HG03460 (cell line): Measurements from ENCODE around the gene POLH.
A peak's percentile ranks its signal among the peaks of the same experiment; 100 is the strongest.
"Not testable (repeated sequence)": the region's sequence is repeated elsewhere in the genome, so short reads cannot be mapped to it uniquely, and the experiment has no call there.

Experiments used
- ATAC-seq: cut with Tn5 transposase; IDR thresholded peaks from one replicate; pipeline ENCODE4 v1.9.1; 2021; ENCODE audit not compliant: unreplicated experiment

Gene POLH

DNA sequence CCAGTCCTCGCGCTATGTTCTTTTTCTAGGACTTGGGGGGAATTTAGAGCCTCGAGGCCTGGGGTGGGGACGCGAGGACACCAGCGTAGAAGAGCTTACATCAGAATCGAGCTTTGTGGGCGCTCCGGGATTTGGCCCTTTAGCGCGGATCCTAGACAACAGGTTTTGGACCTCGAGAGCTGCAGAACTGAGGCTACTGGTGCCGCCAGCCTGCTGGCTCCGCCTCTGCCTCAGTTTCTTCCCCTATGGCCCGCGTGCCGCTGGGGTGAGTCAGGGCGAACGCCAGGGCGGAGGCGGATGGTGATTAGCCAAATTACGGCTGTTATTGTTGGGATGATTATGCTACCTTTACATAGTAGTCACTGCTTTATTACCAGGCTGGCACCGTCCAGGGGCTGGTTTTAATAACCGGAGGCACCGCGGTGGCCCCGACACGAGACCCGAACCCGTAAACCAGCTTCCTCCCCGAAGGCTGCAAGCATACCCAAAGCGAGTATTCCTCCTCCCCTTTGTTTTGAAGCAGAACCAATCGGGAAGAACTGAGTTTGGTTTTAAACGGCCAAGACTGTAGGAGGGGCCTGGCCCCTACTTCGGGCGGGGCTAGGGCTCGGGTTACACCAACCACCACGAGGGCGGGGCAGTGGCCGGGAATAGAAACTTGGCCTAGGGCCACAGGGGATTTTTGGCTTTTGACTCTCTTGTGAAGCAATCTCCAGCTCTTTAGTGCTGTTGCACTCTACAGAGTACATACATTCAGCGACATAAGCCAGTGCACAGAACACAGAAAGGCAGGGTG is 53.7 kb downstream of the POLH start:
- ATAC-seq, result peak; percentile 63

- ATAC-seq, result no peak
Measured at GRCh38 chr6:43630980-43631619, 55.1 kb downstream of the POLH start.

GRCh38 chr6:43633002-43633401 is 57.0 kb downstream of the POLH start:
- not testable (repeated sequence) for ATAC-seq

GRCh38 chr6:43634702-43635303 is 58.8 kb downstream of the POLH start:
- ATAC-seq, result no peak

DNA sequence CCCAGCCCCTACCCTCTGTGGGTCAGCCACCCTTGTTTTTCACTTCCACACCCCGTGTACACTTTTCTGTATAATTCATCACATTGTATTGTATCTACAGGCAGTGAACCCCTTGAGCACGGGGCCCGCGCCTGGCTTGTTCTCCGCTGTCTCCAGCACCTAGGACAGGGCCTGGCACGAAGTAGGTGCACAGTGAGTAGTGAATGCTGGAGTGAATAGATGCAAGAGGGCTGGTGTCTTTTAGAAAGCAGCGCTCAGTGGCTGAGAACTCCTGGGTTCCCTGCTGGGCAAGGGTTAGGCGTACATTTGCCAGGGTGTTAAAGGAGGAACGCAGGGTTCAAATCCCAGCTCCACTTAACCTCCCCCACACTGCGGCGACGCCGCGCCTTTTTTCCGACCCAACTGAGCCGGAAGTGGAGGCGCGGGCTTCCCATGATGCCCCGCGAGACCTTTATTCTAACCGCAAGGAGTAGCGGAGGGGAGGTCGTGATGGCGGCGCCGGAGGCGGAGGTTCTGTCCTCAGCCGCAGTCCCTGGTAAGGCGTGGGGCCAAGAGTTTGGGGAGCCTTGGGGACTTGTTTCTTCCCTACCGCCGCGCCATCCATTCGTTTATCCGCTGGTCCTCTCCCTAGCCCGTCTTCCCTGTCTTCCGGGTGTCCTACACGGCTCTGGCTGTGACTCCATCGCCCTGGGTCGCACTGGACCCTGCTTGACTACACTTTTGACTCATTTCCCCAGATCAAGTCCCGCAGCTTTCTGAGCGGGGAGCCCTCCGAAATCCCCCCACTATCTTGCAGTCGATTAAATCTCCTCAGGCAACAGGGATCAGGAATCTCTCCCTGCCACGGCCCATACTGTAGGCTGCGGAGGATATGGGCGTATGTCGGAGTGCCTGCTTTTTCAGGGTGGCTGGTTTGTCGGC is 59.7 kb downstream of the POLH start, which contains the start of gene MAD2L1BP:
Gene MAD2L1BP (plus strand): TSS at position 454 of the 921 bp plus-strand sequence. CDS start 36 bp downstream, at position 490.
- peak; percentile 91 for ATAC-seq

DNA sequence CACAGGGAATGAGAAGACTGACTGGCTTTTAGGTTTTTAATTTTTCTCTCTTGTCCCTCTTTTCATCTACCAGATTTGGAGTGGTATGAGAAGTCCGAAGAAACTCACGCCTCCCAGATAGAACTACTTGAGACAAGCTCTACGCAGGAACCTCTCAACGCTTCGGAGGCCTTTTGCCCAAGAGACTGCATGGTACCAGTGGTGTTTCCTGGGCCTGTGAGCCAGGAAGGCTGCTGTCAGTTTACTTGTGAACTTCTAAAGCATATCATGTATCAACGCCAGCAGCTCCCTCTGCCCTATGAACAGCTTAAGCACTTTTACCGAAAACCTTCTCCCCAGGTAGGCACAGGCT is 60.3 kb downstream of the POLH start:
- ATAC-seq, result peak; percentile 13

DNA sequence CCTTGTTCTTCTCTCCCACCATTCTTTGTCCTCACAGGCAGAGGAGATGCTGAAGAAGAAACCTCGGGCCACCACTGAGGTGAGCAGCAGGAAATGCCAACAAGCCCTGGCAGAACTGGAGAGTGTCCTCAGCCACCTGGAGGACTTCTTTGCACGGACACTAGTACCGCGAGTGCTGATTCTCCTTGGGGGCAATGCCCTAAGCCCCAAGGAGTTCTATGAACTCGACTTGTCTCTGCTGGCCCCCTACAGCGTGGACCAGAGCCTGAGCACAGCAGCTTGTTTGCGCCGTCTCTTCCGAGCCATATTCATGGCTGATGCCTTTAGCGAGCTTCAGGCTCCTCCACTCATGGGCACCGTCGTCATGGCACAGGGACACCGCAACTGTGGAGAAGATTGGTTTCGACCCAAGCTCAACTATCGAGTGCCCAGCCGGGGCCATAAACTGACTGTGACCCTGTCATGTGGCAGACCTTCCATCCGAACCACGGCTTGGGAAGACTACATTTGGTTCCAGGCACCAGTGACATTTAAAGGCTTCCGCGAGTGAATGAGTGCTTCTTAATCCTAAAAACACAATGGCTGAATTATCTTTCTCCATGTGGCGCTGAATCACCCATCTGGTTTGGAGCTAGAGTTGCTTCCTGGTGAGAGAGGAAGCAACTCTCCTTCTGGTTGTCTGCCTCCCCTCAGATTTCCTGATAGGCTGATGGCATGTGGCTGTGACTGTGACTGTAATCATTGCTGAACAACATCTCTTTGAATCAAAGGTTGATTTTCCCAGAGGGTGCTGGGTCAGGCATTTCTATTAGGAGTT is 64.2 kb downstream of the POLH start:
- no peak for ATAC-seq

DNA sequence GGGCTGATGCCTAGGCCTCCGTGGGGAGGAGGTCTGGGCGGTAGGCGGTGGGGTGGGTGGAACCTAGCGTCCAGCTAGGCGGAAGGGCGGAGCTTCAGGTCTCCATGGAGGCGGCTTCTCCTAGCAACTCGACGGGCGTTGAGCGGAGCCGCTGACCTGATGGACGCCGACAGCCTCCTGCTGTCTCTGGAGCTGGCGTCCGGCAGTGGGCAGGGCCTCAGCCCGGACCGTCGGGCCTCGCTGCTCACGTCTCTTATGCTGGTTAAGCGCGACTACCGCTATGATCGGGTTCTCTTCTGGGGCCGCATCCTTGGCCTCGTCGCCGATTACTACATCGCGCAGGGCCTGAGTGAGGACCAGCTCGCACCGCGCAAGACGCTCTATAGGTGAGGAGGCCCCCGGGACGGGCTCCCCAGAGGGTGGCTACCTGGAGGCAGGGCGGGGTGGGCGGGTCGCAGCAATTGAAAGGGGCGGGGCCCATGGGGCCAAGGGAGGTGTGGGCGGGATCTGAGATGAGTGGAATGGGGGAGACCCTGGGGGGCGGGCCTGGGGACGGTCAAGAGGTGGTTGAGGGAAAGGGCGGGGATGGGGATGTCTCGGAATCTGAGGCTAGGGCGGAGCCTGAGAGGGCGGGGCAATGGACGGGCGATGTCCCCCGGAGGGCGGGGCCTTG is 69.1 kb downstream of the POLH start, which contains the start of gene RSPH9:
Gene RSPH9 (plus strand): TSS at position 97 of the 673 bp plus-strand sequence. CDS start 63 bp downstream, at position 160.
- peak; percentile 74 for ATAC-seq

- ATAC-seq, result no peak
Measured at GRCh38 chr6:43645613-43645964, 69.6 kb downstream of the POLH start.

DNA sequence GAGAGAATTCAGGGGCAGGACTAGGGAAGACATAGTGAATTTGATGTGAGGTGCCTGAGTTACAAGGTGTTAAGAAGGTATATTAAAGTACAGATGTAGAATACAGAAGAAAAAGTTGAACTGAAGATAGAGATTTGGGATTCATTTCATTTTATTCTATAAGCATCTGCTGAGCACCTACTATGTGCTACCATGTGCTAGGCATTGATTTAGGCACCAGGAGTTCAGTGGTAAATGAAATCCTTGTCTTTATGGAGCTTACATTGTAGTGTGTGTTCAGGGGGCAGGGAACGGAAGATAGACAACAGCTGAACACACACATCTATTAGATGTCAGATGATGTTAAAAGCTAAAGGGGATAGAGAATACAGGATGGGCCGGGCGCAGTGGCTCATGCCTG is 71.6 kb downstream of the POLH start:
- no peak for ATAC-seq

DNA sequence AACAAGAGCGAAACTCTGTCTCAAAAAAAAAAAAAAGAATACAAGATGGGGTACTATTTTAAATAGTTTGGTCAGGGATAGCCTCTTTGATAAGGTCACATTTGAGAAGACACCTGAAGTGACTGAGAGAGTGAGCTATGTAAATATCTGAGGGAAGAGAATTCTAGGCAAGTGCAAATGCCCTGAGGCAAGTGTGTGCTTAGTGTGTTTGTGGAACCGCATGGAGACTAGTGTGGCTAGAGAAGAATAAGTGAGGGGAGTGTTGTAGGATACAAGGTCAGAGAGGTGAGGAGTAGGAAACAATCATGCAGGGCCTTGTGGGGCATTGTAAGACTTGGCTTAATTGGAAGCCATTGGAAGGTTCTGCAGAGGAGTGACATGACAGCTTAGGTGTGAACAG is 72.3 kb downstream of the POLH start:
- no peak for ATAC-seq

- ATAC-seq, result not testable (repeated sequence)
Measured at GRCh38 chr6:43652822-43653221, 76.8 kb downstream of the POLH start.

DNA sequence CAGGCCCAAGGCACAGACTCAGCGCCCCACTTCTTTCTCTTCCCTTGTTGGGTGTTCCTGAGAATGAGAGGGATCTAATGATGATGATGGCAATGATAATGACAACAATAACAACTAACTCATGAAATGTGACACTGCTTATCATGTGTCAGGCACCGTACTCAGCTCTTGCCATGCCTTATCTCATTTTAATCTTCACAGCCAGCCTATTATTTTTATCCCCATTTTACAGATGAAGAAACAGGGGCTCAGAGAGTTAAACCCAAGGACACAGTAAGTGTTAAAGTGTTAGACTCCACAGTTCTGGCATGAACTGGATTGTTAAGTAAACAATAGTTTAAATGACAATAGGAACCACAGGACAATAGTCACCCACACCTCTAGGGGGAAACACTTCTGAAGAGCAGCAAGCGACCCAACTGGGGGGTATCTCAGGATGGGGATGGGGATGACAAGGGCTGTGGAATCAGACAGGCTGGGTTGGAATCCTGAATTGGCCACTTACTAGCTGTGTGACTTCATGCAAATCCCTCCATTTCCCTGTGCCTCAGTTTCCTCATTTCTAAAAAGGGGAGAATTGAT is 81.3 kb downstream of the POLH start:
- ATAC-seq, result no peak

- ATAC-seq, result no peak
Measured at GRCh38 chr6:43658161-43658560, 82.2 kb downstream of the POLH start.

DNA sequence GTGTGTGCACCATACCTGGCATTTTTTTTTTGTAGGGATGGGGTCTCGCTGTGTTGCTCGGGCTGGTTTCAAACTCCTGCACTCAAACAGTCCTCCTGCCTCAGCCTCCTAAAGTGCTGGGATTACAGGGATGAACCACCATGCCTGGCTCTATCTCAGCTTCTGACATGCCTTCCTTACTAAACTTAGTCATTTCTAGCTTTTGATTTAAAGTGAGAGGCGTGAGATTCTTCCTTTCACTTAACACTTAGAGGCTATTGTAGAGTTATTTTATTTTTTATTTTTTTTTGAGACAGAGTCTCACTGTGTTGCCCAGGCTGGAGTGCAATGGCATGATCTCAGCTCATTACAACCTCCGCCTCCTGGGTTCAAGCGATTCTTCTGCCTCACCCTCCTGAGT is 87.0 kb downstream of the POLH start:
- ATAC-seq, result not testable (repeated sequence)
